Mucosa of gallbladder (tissue), 1 donor: ENCODE results near the gene MAPKAPK5. TPM values are rescaled to one million over a fixed set of nuclear protein-coding genes. Genes with fewer than 3 reads are reported as not detected.
"Not testable (repeated sequence)": the region's sequence is repeated elsewhere in the genome, so short reads cannot be mapped to it uniquely, and the experiment has no call there.

Experiments
- DNase-seq: peaks from one replicate; pipeline ENCODE4 v3.0.0-alpha.2; 2020; ENCODE audit warnings: low spot score
- total RNA-seq: library from RNA; stranded (reverse); gene quantifications from one replicate; pipeline ENCODE4 v1.2.1, GENCODE V29; 2021
- donor health status: DM: no; HTN: no; CAD: no.

MAPKAPK5 gene
- total RNA-seq, 1 donor from 2014 or later, result 35.8 TPM

- DNase-seq, result no peak
Observed at GRCh38 chr12:111886662-111887545, 44.9 kb downstream of the MAPKAPK5 start.

- peak; percentile 11 for DNase-seq
Observed at GRCh38 chr12:111887926-111888745, 46.1 kb downstream of the MAPKAPK5 start.

GRCh38 chr12:111893287-111893686, 51.3 kb downstream of the MAPKAPK5 start:
- DNase-seq, result no peak

- DNase-seq, result no peak
Observed at GRCh38 chr12:111894556-111894955, 52.5 kb downstream of the MAPKAPK5 start.

- no peak for DNase-seq
Observed at GRCh38 chr12:111901182-111901581, 59.2 kb downstream of the MAPKAPK5 start.

GRCh38 chr12:111904446-111904975, 62.5 kb downstream of the MAPKAPK5 start:
- DNase-seq, result no peak

- no peak for DNase-seq
Observed at GRCh38 chr12:111905502-111905901, 63.5 kb downstream of the MAPKAPK5 start.

GRCh38 chr12:111907740-111908139, 65.7 kb downstream of the MAPKAPK5 start:
- DNase-seq, result no peak

GRCh38 chr12:111925171-111925570, 83.1 kb downstream of the MAPKAPK5 start:
- no peak for DNase-seq

GRCh38 chr12:111926631-111927030, 84.6 kb downstream of the MAPKAPK5 start:
- DNase-seq, result no peak

- no peak for DNase-seq
Observed at GRCh38 chr12:111927346-111927745, 85.3 kb downstream of the MAPKAPK5 start.

GRCh38 chr12:111932241-111932640, 90.2 kb downstream of the MAPKAPK5 start:
- DNase-seq, result no peak

- no peak for DNase-seq
Observed at GRCh38 chr12:111936869-111937268, 94.8 kb downstream of the MAPKAPK5 start.

GRCh38 chr12:111937429-111937828, 95.4 kb downstream of the MAPKAPK5 start:
- no peak for DNase-seq

GRCh38 chr12:111942557-111942956, 100.5 kb downstream of the MAPKAPK5 start:
- DNase-seq, result no peak

GRCh38 chr12:111943929-111944328, 101.9 kb downstream of the MAPKAPK5 start:
- DNase-seq, result no peak

- DNase-seq, result not testable (repeated sequence)
Observed at GRCh38 chr12:111950961-111951676, 109.1 kb downstream of the MAPKAPK5 start.
